H9 (cell line): Measurements from ENCODE around the gene CLOCK. TPM values are rescaled to one million over a fixed set of nuclear protein-coding genes. Genes with fewer than 3 reads are reported as not detected.

ENCODE experiments used
- DNase-seq: peaks from one replicate; pipeline ENCODE4 v3.0.0-alpha.2; 2017
- H2AFZ ChIP-seq: one replicate; pipeline ENCODE4 v1.6.1; 2013; ENCODE audit warnings: mild to moderate bottlenecking, low read length, control low read depth, moderate library complexity
- H2AK5ac ChIP-seq: 2 replicates; pipeline ENCODE4 v1.6.1; 2013; ENCODE audit warnings: low read length, control low read depth, mixed read lengths; ENCODE audit not compliant: insufficient read length
- H2BK120ac ChIP-seq: one replicate; pipeline ENCODE4 v1.6.1; 2013; ENCODE audit warnings: low read depth, mild to moderate bottlenecking, low read length, control low read depth, inconsistent platforms; ENCODE audit not compliant: poor library complexity, severe bottlenecking
- H2BK12ac ChIP-seq: 2 replicates; pipeline ENCODE4 v1.6.1; 2013; ENCODE audit warnings: low read length, control low read depth, mixed read lengths, low read depth; ENCODE audit not compliant: insufficient read length
- H2BK15ac ChIP-seq: 2 replicates; pipeline ENCODE4 v1.6.1; 2013; ENCODE audit warnings: low read depth, low read length, control low read depth
- H2BK20ac ChIP-seq: one replicate; pipeline ENCODE4 v1.6.1; 2013; ENCODE audit warnings: low read depth, mild to moderate bottlenecking, low read length, control low read depth, inconsistent platforms; ENCODE audit not compliant: poor library complexity, severe bottlenecking
- H2BK5ac ChIP-seq: 2 replicates; pipeline ENCODE4 v1.6.1; 2013; ENCODE audit warnings: low read length, control low read depth, mixed read lengths; ENCODE audit not compliant: insufficient read length
- H3K14ac ChIP-seq: 2 replicates; pipeline ENCODE4 v1.6.1; 2013; ENCODE audit warnings: low read length, control low read depth; ENCODE audit not compliant: insufficient read depth
- H3K18ac ChIP-seq: 2 replicates; pipeline ENCODE4 v1.6.1; 2013; ENCODE audit warnings: low read depth, mild to moderate bottlenecking, mixed read lengths, low read length, control low read depth; ENCODE audit not compliant: insufficient read length
- H3K23ac ChIP-seq: 2 replicates; pipeline ENCODE4 v1.6.1; 2013; ENCODE audit warnings: low read length, control low read depth, mixed read lengths, low read depth; ENCODE audit not compliant: insufficient read length
- H3K23me2 ChIP-seq: 2 replicates; pipeline ENCODE4 v1.6.1; 2013; ENCODE audit warnings: low read depth, mild to moderate bottlenecking, mixed read lengths, low read length, control low read depth; ENCODE audit not compliant: insufficient read length, poor library complexity, severe bottlenecking
- H3K27ac ChIP-seq: 2 replicates; pipeline ENCODE4 v1.5.1; 2013; ENCODE audit warnings: low read length, control low read depth, mixed read lengths, low read depth; ENCODE audit not compliant: insufficient read length
- H3K27me3 ChIP-seq: 2 replicates; pipeline ENCODE4 v1.6.1; 2013; ENCODE audit warnings: low read length, control low read depth, inconsistent platforms; ENCODE audit not compliant: insufficient read depth
- H3K4ac ChIP-seq: 2 replicates; pipeline ENCODE4 v1.6.1; 2013; ENCODE audit warnings: low read depth, mild to moderate bottlenecking, control low read depth, inconsistent platforms, low read length, moderate library complexity
- H3K4me1 ChIP-seq: 2 replicates; pipeline ENCODE4 v1.6.1; 2013; ENCODE audit warnings: low read length, control low read depth, inconsistent platforms; ENCODE audit not compliant: insufficient read depth
- H3K4me2 ChIP-seq: 2 replicates; pipeline ENCODE4 v1.6.1; 2013; ENCODE audit warnings: low read length, control low read depth, mixed read lengths; ENCODE audit not compliant: insufficient read length, insufficient read depth
- H3K56ac ChIP-seq: 2 replicates; pipeline ENCODE4 v1.6.1; 2013; ENCODE audit warnings: low read depth, mild to moderate bottlenecking, mixed read lengths, low read length, control low read depth; ENCODE audit not compliant: insufficient read length
- H3K79me1 ChIP-seq: 2 replicates; pipeline ENCODE4 v1.6.1; 2013; ENCODE audit warnings: low read depth, mild to moderate bottlenecking, moderate library complexity, low read length, control low read depth, inconsistent platforms; ENCODE audit not compliant: insufficient read depth, poor library complexity, severe bottlenecking
- H3K79me2 ChIP-seq: 2 replicates; pipeline ENCODE4 v1.6.1; 2013; ENCODE audit warnings: low read length, control low read depth, inconsistent platforms; ENCODE audit not compliant: insufficient read depth
- H3K9ac ChIP-seq: 2 replicates; pipeline ENCODE4 v1.6.1; 2013; ENCODE audit warnings: low read length, control low read depth, mixed read lengths; ENCODE audit not compliant: insufficient read length; ENCODE audit errors: extremely low read depth
- H3K9me3 ChIP-seq: one replicate; pipeline ENCODE4 v1.6.1; 2013; ENCODE audit warnings: low read depth, low read length, inconsistent platforms; ENCODE audit not compliant: control insufficient read depth
- H3T11ph ChIP-seq: one replicate; pipeline ENCODE4 v1.6.1; 2013; ENCODE audit warnings: mild to moderate bottlenecking, low read length, control low read depth, inconsistent platforms
- H4K20me1 ChIP-seq: one replicate; pipeline ENCODE4 v1.6.1; 2013; ENCODE audit not compliant: control insufficient read depth, insufficient read length, insufficient read depth
- H4K5ac ChIP-seq: 2 replicates; pipeline ENCODE4 v1.6.1; 2013; ENCODE audit warnings: low read depth, mild to moderate bottlenecking, mixed read lengths, low read length, control low read depth; ENCODE audit not compliant: insufficient read length
- H4K8ac ChIP-seq: replicated peaks from 2 replicates; pipeline ENCODE4 v1.6.1; 2013; ENCODE audit warnings: low read length, control low read depth, mixed read lengths, low read depth; ENCODE audit not compliant: insufficient read length
- H4K91ac ChIP-seq: 2 replicates; pipeline ENCODE4 v1.6.1; 2013; ENCODE audit warnings: low read depth, mild to moderate bottlenecking, moderate library complexity, mixed read lengths, low read length, control low read depth; ENCODE audit not compliant: insufficient read length
- H3K27ac Mint-ChIP-seq, 3 experiments: 2 replicates in 2 of 3; 3 replicates in 1 of 3; pipeline ENCODE4 v1.8.0; 2020 to 2021; ENCODE audit warnings: mixed read lengths in 3 of 3, mild to moderate bottlenecking in 1 of 3, moderate library complexity in 1 of 3
- H3K27me3 Mint-ChIP-seq: 2 replicates; pipeline ENCODE4 v1.8.0; 2021; ENCODE audit warnings: low read depth, mild to moderate bottlenecking, moderate library complexity, mixed read lengths
- H3K36me3 Mint-ChIP-seq, 3 experiments: 2 replicates in 2 of 3; 3 replicates in 1 of 3; pipeline ENCODE4 v1.8.0; 2020 to 2021; ENCODE audit warnings: low read depth in 3 of 3, mixed read lengths in 3 of 3; ENCODE audit not compliant: insufficient read depth in 1 of 3
- H3K4me1 Mint-ChIP-seq, 2 experiments: 2 replicates each; pipeline ENCODE4 v1.8.0; 2020; ENCODE audit warnings: mixed read lengths in 2 of 2
- H3K4me3 Mint-ChIP-seq, 2 experiments: 2 replicates in 1 of 2; 3 replicates in 1 of 2; pipeline ENCODE4 v1.8.0; 2020 to 2021; ENCODE audit warnings: mild to moderate bottlenecking in 2 of 2, mixed read lengths in 2 of 2, moderate library complexity in 1 of 2
- H3K9me3 Mint-ChIP-seq, 2 experiments: 2 replicates in 1 of 2; 3 replicates in 1 of 2; pipeline ENCODE4 v1.8.0; 2020; ENCODE audit warnings: mild to moderate bottlenecking in 2 of 2, mixed read lengths in 2 of 2, moderate library complexity in 1 of 2
- WGBS: extraction: QIAGEN DNeasy Blood & Tissue Kit; methylation state at CpG from one replicate; pipeline ENCODE4 v1.1.7; 2013; ENCODE audit warnings: missing lambda C conversion rate, low lambda C conversion rate, mixed read lengths; ENCODE audit not compliant: insufficient read length; ENCODE audit errors: extremely low coverage; 5-methylcytosine and 5-hydroxymethylcytosine counted together
- total RNA-seq: library from RNA; stranded (reverse); gene quantifications from 2 replicates; pipeline ENCODE4 v1.2.1, GENCODE V29; 2021
- TF ChIP-seq, protein P1 (sequence below): fragments of 200-600 bp; sonication (generic); conservative IDR thresholded peaks from 3 replicates; pipeline ENCODE4 v1.8.0; 2021; ENCODE audit warnings: antibody characterized with exemption, mild to moderate bottlenecking

Gene CLOCK
- total RNA-seq, 1 experiment from 2014 or later: 16.2 TPM

DNA sequence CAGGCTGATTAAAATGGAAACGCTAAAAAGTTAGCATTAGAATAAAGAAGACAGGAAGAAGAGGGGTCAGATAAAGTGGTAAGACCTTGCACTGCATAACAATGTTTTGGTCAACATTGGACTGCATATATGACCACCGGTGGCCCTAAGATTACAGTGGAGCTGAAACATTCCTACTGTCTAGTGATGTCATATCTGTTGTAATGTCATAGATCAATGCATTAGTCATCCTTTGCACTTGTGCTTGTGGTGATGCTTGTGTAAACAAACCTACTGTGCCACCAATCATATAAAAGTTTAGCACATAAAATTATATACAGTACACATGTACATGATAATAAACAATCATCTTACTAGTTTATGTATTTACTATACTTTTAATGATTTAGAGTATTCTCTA, 78.0 kb downstream of the CLOCK start:
- no peak overlapping the region for H2BK20ac ChIP-seq
- no peak overlapping the region for H4K91ac ChIP-seq
- H3K79me1 ChIP-seq: no peaks in the 10 kb centered on the region
- H3K9ac ChIP-seq: no peak overlapping the region
- WGBS: no CpG with 5 or more reads among the region's 2 CpGs
- H2BK5ac ChIP-seq: no peak overlapping the region
- no peaks in the 10 kb centered on the region for H3K23me2 ChIP-seq
- Mint-ChIP-seq H3K27ac (no peak overlapping the region), H3K36me3 (peaks cover 10 to 15% (median 13%) of the 10 kb centered on the region in 3 experiments), H3K9me3 (no peaks in the 10 kb centered on the region), H3K4me3 (no peak overlapping the region), H3K4me1 (peaks cover 4% of the 10 kb centered on the region in 2 experiments), H3K27me3 (no peaks in the 10 kb centered on the region)
- H4K5ac ChIP-seq: no peak overlapping the region
- no peak overlapping the region for H3K4ac ChIP-seq
- no peaks in the 10 kb centered on the region for H3K4me1 ChIP-seq
- no peaks in the 10 kb centered on the region for H3K27me3 ChIP-seq
- no peak overlapping the region for H3K18ac ChIP-seq
- TF ChIP-seq, protein P1, sequence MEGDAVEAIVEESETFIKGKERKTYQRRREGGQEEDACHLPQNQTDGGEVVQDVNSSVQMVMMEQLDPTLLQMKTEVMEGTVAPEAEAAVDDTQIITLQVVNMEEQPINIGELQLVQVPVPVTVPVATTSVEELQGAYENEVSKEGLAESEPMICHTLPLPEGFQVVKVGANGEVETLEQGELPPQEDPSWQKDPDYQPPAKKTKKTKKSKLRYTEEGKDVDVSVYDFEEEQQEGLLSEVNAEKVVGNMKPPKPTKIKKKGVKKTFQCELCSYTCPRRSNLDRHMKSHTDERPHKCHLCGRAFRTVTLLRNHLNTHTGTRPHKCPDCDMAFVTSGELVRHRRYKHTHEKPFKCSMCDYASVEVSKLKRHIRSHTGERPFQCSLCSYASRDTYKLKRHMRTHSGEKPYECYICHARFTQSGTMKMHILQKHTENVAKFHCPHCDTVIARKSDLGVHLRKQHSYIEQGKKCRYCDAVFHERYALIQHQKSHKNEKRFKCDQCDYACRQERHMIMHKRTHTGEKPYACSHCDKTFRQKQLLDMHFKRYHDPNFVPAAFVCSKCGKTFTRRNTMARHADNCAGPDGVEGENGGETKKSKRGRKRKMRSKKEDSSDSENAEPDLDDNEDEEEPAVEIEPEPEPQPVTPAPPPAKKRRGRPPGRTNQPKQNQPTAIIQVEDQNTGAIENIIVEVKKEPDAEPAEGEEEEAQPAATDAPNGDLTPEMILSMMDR: no peak
- no peak overlapping the region for H2AK5ac ChIP-seq
- H3K14ac ChIP-seq: no peak overlapping the region
- no peak overlapping the region for H2AFZ ChIP-seq
- no peak overlapping the region for H2BK12ac ChIP-seq
- H3K79me2 ChIP-seq: no peaks in the 10 kb centered on the region
- H4K8ac ChIP-seq: no peak overlapping the region
- H3K56ac ChIP-seq: no peak overlapping the region
- no peak for DNase-seq
- H3T11ph ChIP-seq: no peak overlapping the region
- H3K23ac ChIP-seq: no peak overlapping the region
- no peak overlapping the region for H3K4me2 ChIP-seq
- no peak overlapping the region for H2BK120ac ChIP-seq
- no peak overlapping the region for H3K27ac ChIP-seq
- H3K9me3 ChIP-seq: no peaks in the 10 kb centered on the region
- no peak overlapping the region for H2BK15ac ChIP-seq
- no peaks in the 10 kb centered on the region for H4K20me1 ChIP-seq
